Inflammatory macrophage treated with lipopolysaccharide for 4 hours (primary cell): ENCODE measurements around the gene SULF2.
"Not testable (repeated sequence)": the region's sequence is repeated elsewhere in the genome, so short reads cannot be mapped to it uniquely, and the experiment has no call there.

ENCODE experiments used
- DNase-seq: peaks from one replicate; pipeline ENCODE4 v3.0.0-alpha.2; 2020

The SULF2 gene

DNA sequence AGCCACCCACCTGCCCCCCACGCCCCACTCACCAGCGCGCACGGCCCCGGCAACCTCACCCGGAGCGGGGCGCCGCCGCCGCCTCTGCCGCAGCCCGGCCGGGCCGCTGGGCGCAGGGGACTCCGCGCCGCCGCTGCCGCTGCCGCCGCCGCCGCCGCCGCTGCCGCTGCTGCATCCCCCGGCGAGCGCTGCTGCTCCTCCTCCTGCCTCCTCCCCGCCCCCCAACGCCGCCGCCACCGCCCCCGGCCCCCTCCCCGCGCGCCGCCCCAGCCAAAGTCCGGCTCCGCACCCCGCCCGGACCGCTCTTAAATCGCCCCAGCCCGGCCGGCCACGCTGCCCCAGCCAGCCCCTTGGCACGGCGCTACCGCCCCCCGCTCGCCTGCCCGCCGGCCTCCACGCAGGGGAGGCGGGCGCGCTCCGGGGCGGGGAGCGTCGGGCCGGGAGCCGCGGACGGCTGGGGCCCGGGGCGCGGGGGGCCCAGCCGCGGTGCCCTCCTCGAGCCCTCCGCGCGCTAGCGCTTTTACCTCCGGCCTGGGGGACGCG is at the start of gene SULF2:
Gene SULF2, minus strand, starts transcription at position 171 of the 543 bp plus-strand sequence. CDS start 28,118 bp downstream, outside the sequence.
- DNase-seq: no peak

DNA sequence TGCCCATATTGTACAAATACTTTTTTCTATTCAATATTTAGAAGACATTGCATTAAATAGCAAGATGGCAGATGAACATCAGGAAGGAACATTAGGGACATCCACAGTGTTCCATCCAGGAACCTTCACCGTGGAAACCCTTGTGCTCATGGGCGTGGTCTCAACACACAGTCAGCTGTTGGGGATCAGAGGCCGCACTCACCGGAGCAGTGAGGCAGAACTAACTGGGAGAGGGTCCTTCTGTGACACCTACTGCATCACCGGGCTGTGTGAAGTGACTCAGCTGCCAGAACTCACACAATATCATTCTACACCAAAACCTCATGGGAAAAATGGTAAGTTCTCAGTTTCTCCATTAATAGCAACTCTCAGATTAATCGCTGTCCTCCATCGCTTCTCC is 46.4 kb upstream of the SULF2 start:
- not testable (repeated sequence) for DNase-seq

DNA sequence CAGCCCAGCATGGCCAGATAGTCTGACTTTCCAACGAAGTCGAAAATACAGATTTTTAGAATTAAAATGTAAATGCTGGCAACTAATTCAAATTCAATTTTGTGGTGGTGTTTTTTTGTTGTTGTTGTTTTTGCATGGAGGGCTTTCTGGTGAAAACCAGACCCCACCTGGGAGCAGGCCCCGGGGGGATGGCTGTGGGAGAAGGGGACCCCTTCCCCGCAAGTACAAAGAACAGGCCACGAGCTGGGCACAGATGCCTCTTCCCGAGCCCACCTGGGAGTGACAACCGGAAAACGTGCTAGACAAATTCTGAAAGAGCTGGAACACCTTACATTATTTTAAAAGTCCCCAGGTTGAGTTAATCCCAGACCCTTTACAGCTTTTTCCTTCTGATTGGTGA is 41.4 kb upstream of the SULF2 start:
- DNase-seq: not testable (repeated sequence)

DNA sequence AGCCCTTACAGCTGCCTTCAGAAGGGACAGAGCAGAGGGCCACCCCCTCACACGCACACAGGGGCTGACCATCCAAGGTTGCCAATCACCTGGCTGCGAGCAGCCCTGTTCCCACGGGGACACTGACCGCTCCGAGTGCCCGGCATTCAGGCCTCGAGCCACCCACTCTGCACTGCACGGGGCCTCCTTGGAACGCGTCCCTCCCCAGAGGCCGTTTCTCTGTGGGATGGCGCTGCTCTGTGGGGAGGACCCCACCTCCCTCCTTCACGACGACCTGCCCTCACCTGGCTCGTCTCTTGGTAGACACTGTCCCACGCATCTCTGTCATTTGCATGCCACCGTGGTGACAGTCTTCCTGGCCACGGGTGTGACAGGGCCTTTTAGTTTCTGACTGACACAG is 40.7 kb upstream of the SULF2 start:
- not testable (repeated sequence) for DNase-seq

DNA sequence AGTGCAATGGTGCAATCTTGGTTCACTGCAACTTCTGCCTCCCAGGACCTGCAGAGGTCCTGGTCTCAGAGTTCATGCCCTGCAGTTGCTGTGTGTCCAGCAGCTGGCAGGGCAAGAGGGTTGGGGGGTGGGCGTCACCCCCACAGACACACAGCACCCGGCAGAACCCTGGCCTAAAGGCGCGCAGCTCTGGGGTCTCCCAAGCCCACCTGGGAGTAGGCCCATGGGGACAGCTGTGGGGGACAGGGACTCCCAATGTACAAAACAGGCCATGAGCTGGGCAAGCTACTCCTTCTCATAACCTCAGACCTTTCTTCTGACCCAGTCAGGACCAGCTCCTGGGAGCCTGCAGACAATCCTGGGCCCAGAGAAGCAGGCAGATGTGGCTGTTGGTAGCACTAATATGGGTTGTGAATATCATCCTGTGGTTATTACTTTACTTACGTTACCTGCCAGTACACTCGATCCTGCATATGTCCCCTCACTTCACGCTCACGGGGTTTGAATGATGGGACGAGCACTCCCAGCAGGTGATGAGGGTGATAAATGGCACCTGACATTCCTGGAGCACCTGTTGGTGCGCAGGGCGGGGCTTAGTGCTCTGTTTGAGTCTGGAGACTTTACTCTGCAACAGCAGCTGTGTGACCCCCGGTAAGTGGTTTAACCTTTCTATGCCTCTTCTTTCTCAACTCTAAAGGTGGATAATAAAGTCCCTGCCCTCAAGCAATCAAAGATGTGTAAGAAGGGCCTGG is 39.9 kb upstream of the SULF2 start:
- no peak for DNase-seq

DNA sequence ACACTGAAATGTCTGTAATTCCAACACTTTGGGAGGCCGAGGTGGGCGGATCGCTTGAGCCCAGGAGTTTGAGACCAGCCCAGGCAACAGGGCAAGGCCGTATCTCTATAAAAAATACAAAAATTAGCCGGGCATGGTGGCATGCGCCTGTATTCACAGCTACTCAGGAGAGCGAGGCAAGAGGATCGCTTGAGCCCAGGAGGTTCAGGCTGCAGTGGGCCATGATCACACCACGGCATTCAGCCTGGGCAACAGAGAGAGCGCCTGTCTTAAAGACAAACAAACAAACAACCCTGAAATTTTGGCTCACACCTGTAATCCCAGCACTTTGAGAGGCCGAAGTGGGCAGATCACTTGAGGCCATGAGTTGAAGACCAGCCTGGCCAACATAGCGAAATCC is 38.7 kb upstream of the SULF2 start:
- not testable (repeated sequence) for DNase-seq

DNA sequence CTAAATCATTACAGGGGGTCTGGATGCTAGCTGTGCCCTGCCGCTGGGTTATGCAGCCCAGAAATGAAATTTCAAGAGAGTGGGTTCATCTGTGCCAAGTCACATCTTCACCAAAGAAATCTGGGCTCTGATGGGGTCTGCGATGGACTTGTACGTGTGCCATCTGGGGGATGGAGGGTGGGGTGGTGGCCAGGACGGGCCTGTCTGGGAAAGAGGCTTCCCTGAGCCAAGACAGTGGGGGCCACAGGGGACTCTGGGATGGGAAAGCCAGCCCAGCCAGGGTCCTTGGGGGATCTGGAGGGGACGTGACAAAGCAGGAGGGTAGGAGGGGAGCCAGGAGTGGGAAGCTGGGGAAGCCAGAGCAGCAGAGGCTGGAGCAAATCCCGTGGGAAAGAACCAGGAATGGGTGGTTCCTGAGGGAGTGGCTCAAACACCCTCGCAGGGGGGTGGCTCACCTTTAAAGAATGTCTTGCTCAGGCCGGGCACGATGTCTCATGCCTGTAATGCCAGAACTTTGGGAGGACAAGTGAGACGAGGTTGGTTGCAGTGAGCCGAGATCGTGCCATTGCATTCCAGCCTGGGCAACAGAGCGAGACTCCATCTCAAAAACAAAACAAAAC is 36.3 kb upstream of the SULF2 start:
- DNase-seq: no peak

DNA sequence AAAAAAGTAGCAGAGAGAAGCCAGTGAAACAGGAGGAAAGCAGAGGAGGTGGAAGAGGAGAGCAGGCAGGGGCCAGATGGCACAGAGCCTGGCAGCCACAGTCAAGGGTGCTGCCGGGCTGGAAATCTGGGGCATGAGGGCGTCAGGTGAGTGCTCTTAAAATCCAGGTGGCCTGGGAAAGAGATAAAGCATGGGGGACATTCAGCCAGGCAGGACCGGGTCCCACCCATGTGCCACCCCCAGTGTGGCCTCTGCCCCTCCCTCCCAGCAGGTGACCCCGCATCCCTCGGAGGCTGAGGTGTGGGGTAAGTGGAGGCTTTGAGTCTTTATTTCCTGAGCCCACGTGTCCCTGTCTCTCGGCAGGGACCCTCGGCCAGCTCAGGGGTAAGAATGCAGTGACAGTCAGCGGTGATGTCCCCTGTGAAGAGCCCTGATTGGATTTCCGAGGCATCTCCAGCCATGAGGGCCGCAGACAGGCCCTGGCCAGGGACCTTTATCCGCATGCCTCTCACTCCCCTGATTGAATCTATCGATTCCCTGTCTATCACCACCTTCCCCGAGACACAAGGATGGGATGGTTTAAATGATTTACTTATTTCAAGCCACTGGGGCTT is 33.8 kb upstream of the SULF2 start:
- DNase-seq: no peak

DNA sequence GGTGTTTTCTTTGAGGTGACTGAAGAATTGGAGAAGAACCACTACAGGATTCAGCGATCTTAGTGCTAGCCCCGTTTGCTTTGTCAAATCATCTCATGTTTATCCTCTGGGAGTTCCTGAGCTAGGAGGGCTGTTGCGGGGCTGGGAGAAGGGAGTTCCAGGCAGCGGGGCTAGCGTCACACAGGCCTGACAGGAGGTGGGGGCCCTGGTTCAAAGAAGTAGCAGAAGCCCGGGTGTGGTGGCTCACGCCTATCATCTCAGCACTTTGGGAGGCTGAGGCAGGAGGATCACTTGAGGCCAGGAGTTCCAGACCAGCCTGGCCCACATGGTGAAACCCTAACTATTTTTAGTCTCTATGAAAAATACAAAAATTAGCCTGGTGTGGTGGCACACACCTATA is 33.2 kb upstream of the SULF2 start:
- no peak for DNase-seq

DNA sequence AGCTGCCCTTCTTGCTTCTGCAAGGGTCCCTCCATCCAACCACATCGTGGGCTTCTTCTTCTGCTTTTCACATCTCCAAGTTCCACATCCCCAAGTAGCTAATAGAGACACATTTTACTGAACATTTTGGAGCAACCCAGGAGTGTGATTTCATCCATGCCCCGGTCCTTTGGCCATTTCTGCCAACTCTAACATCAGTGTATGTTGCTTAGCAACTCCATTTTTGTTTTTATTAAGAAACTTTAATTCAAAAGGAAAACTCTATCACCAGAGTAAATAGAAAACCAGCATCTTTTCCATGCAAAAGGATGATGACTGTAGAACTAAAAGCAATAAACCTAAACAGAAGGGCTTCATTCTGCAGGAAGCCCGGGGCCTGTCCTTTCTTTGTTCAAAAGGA is 32.7 kb upstream of the SULF2 start:
- no peak for DNase-seq

DNA sequence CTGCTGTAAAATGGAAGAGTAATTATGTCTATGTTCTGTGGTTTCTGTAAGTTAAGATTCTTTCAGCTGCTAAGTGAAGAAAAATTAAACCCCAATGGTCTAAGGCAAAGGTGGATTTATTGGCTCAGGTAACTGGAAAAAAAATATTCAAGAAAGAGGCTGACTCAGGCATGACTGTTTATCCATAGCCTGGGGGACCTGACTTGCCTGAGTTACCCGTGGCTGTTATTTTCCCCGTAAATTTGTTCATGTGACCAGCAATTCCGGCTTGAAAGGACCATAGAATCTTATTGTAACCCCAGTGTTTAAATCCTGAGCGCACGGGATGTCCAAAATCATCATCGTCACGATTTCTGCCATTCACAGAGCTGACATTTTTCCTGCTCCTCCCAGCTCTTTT is 32.3 kb upstream of the SULF2 start:
- no peak for DNase-seq

DNA sequence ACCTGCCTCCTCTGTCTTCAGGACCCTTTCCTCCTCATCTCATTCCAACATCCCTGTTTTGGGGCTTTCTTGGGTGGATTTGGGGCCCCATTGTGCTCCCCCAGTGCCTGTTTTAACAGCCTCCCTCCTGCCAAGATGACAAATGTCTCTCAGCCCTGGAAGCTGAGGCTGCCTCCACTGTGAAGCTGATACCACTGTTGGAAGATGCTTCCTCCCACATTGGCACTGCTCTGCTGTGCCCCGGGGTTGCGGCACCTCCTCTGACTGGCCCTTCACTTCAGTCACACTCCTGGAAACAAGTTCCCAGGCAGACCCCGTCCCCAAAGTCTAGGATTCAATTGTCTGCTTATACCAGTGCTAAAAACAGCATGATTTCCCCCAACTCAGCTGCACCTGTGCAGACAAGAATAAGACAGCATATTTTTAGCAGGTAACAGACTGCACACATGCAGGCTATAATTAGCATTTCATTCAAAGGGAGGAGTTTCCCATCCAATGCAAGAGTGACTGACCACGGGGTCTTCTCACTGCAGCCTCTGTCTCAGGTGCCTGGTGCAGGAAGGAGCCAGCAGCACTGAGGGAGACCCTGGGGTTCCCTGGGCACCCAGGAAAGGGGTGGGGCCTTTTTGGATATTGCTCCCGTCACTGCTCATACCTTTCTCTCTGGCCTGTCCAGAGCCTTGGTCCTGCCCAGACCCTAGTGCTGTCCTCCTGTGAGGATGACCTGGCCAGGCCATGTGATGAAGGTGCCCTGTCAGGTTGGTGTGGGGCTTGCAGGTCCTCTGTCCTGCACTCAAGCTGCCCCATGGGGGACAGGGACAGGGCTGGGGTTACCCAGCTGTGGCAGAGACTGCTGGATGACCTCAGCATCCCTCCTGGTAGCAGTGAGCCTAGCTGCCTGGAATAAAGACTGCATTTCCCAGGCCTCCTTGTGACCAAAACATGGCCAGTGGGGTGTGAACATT is 31.5 kb upstream of the SULF2 start:
- no peak for DNase-seq

DNA sequence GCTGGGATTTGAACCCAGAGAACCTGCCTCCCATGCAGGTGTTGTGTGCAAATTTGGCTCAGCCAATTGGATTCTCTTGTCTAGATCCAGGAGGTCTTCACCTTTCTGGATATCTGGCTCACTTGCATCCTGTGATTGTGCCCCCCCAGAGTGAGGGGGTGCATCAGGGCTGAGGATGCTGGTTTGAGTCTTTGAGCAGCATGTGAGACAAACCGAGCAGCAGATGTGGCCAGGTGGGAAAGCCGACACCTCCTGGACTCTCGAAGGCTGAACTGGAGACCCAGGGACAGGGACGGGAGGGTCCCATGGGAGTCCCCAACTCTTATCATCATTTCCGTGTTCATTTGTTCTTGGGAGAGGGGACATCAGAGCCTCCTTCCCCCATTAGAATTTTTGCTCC is 30.6 kb upstream of the SULF2 start:
- DNase-seq: no peak

DNA sequence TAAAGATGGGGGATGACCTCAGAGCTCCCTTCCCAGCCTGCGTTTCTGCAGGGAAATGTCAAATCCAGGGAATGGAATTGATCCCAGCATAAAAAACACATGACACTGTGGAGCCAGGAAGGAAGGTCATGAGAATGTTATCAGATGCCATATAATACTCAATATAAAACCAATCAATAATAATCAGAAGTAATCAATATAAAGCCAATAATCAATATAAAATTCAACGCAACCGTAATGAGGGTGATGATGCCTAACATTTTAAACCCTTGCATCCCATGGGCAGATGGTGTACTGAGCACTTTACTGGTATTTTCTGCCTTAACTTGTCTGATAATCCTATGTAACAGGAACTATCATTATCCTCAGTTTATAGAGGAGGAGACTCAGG is 30.1 kb upstream of the SULF2 start:
- no peak for DNase-seq

DNA sequence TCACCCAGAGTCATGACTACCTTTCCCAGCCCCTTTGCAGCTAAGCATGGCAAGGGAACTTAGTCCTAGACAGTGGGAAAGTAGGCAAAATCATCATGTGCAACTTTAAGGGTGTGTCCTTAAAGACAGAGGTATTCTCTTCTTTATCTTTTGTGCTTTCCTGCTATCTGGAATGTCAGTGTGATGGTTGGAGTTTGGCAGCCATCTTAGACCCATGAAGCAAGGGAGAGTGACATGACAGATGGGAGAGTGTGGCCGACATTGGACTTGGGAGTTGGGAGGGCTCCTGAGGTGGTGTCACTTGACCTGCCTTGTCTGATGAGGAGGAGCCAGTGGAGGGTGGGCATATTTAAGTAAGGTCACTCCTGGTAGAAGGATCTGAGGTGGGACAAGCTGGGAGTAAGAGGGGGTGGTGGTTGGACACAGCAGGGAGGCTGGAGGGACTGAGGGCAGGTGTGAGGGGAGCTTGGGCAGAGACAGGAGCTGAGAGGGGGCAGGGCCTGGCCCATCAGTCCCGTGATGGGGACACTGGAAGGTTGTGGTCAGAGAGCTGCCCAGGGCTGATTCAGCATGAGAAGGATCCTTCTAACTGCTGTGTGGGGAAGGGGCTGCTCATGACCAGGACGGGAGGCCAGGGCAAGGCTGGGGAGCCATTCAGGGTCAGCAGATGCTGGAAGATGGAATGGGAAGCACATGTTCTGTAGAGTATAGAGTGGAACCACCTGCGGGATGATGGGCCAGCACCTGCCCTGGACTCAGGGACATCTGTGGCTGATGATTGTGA is 29.5 kb upstream of the SULF2 start:
- no peak for DNase-seq

DNA sequence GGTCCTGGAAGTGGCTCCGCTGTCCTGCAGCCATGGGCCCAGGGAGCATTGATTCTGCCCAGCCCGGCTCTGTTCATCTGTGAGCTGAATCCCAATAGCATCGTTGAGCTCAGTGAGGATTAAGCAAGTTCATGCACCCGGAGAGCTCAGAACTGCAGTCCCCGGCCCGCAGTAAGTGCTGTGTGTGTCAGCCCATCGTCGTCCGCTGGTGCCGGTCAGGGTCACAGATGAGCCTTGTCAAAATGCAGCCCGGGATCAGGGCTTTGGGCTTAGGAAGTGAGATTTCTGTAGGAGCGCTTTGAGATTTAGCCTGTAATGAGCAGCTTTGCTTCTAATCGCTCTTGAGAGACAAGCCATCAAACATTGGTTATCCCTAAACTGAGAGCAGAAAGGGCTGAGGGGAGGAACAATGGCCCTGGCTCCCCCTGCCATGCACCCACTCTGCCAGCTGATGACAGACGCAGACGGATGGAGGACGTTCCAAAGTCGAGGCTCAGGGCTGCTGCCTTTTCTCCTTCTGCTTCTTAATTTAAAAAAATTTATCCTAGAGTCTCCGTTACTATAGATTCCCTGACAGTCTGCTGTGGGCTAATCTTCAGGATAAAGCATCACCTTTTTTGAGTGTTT is 25.6 kb upstream of the SULF2 start:
- DNase-seq: no peak

DNA sequence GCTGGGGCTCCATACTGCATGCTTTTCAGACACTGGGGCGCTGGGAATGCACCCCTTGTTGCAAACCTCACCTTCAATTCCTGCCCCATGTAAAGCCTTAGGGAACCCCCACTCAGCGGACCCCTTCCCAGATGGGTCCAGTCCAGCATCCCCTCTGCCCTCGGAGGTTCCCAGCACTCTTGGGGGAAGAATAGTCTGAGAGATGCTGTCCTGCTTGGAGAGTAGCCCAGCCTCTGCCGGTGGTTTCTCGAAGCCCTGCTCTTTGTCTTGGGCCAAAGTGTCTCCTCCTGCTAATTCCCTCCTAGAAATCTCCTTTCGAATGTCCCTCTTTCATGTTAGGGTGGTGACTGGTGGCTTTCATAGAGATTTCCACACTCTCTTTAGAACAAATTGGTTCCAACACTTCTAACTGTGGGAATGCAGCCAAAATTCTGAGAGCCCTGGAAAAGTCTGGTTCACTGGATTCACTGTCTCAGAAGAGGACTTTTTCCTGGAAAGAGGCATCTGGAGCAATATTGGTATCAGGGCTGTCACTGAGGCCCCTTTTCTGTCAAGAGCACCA is 24.9 kb upstream of the SULF2 start:
- no peak for DNase-seq

DNA sequence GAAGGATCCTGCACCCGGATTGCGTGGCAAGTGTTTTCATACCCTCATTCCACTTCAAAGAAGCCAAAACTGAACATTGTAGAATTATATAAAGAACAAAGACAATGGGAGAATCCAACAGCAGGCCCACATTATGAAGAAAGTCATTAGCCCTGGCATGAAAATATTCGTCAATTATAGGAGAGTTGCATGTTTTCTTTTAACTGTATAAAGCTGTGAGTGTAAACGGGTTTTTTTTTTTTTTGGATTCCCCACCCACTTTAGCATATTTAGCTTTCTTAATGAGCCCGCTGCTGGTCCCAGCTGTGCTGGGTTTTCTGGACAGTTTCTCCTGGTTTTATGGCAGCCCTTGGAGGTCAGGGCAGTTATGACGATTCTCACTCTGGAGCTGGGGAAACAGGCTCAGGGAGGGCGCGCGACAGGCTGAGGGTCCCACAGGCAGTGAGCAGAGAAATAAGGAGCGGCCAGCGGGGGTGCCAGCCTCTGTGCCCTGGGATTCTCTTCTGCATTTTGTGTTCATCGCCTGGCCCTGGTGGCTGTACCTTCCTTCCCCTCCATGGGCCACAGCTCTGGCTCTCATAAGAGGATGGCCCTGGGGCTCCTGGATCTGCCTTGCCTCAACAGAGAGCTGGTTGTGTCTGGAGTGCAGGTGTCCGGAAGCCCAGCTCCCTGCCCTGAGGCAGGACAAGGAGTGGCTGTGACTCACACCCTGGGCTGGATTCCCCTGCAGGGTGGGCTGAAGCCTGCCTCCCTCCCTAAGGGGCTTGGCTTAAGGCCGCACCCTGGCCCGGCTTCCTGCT is 24.1 kb upstream of the SULF2 start:
- DNase-seq: no peak

DNA sequence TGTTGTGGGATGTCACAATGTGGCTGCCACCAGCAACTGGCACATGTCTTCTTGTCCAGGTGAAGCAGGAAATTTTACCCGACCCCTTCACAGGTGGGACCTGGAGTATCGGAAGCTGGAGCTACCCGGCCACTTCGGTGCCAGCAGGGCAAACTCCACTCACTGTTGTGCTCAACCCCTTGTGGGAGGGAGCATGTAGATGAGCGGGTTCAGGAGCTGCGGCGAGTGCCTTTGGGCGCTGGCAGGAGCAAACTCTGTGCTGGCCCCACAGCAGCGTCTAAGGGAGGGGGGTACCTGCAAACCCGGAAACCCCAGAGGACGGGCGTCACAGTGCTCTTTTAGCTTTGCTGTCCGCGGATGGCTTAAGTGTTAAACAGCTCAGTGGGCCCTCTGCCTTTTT is 20.7 kb upstream of the SULF2 start:
- no peak for DNase-seq

DNA sequence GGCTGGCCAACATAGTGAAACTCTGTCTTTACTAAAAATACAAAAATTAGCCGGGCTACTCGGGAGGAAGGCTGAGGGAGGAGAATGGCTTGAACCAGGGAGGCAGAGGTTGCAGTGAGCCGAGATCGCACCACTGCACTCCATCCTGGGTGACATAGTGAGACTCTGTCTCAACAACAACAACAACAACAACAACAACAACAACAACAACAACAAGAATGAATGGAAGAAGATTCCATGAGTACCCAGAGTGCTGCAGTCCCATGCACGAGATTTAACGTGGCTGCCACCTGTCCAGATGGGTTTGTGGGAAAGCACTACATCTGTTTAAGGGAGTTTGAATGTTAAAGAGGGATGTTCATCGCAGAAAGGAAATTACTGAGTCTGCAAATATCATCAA is 19.7 kb upstream of the SULF2 start:
- DNase-seq: not testable (repeated sequence)
